HL-60 (cell line): ENCODE results near the gene CERS4.

Experiments
- DNase-seq, 2 experiments: peaks; one replicate each; pipeline ENCODE4 v3.0.0-alpha.2; 2010 to 2020; ENCODE audit warnings: low read depth in 1 of 2, low spot score in 1 of 2
- H3K27ac ChIP-seq: fragments of 250-450 bp; sonication (Bioruptor Pico); replicated peaks from 2 replicates; pipeline ENCODE4 v1.5.1; 2020; ENCODE audit warnings: mild to moderate bottlenecking, moderate library complexity
- H3K27me3 ChIP-seq: fragments of 250-450 bp; sonication (Bioruptor Pico); 2 replicates; pipeline ENCODE4 v1.5.1; 2021; ENCODE audit warnings: mild to moderate bottlenecking, moderate library complexity; ENCODE audit not compliant: insufficient read depth, poor library complexity, severe bottlenecking
- H3K4me3 ChIP-seq: replicated peaks from 2 replicates; pipeline ENCODE4 v1.5.1; 2011; ENCODE audit warnings: mild to moderate bottlenecking, control low read depth, low read length; ENCODE audit not compliant: insufficient read depth
- CTCF ChIP-seq: IDR thresholded peaks from one replicate; pipeline ENCODE4 v1.5.1; 2011; ENCODE audit warnings: low read length, control low read depth, inconsistent platforms; ENCODE audit not compliant: insufficient read depth
- GABPA ChIP-seq: IDR thresholded peaks from 2 replicates; pipeline ENCODE4 v1.6.1; 2012; ENCODE audit warnings: low read depth
- POLR2AphosphoS5 ChIP-seq: IDR thresholded peaks from 2 replicates; pipeline ENCODE4 v1.6.1; 2012; ENCODE audit warnings: low read depth
- REST ChIP-seq: IDR thresholded peaks from 2 replicates; pipeline ENCODE4 v1.6.1; 2012; ENCODE audit warnings: low read depth; ENCODE audit not compliant: insufficient replicate concordance
- SPI1 ChIP-seq: IDR thresholded peaks from 2 replicates; pipeline ENCODE4 v1.6.1; 2012; ENCODE audit warnings: low read depth, mild to moderate bottlenecking, borderline replicate concordance
- long read RNA-seq: library from polyadenylated mRNA; unstranded; transcript quantifications from one replicate; pipeline ENCODE4 v2.0.0, GENCODE V29; 2020

Gene CERS4
- long read RNA-seq, transcript CERS4-209 (11 exons, 1,637 nt), result major isoform, 20 of 75 reads
- long read RNA-seq, transcript CERS4-201 (12 exons, 1,797 nt), result minor isoform, 9 of 75 reads
- long read RNA-seq, partial matches to known transcripts, result 1 of 75 reads
- long read RNA-seq, other reads (novel, unspliced or antisense), result 45 of 75 reads

GRCh38 chr19:8208922-8209461 lies at the start of gene CERS4:
Gene CERS4, plus strand, starts transcription at chr19:8209370. Its CDS starts 41,707 bp downstream, at chr19:8251077.
- no peak for DNase-seq
- no peak within 1 kb of the TSS for H3K4me3 ChIP-seq
- H3K27ac ChIP-seq, result no peak within 1 kb of the TSS
- peaks cover 11% of the 10 kb centered on the region for H3K27me3 ChIP-seq
- no peak for TF ChIP-seq CTCF
- no peak for TF ChIP-seq SPI1
- TF ChIP-seq GABPA, result no peak

GRCh38 chr19:8161135-8161646 lies 48.0 kb upstream of the CERS4 start:
- TF ChIP-seq GABPA (no peak), REST (no peak), POLR2AphosphoS5 (no peak), SPI1 (no peak), CTCF (no peak)
- no peak for DNase-seq
- no peaks in the 10 kb centered on the region for H3K27me3 ChIP-seq
- no peak overlapping the region for H3K27ac ChIP-seq
- no peak overlapping the region for H3K4me3 ChIP-seq

- Histone ChIP-seq H3K4me3 (no peak overlapping the region), H3K27ac (no peak overlapping the region), H3K27me3 (no peaks in the 10 kb centered on the region)
- no peak for DNase-seq
- TF ChIP-seq CTCF (no peak), REST (no peak), SPI1 (no peak), POLR2AphosphoS5 (no peak), GABPA (no peak)
These were observed 45.4 kb upstream of the CERS4 start for GRCh38 chr19:8163759-8164158.

GRCh38 chr19:8167985-8168384 lies 41.2 kb upstream of the CERS4 start:
- TF ChIP-seq SPI1 (no peak), CTCF (no peak), GABPA (no peak), POLR2AphosphoS5 (no peak), REST (no peak)
- Histone ChIP-seq H3K27me3 (no peaks in the 10 kb centered on the region), H3K27ac (no peak overlapping the region), H3K4me3 (no peak overlapping the region)
- no peak for DNase-seq
